Neural progenitor cell (in vitro differentiated cells): ENCODE measurements around the gene ADORA2A. TPM values are rescaled to one million over a fixed set of nuclear protein-coding genes. Genes with fewer than 3 reads are reported as not detected.

ENCODE experiments used
- DNase-seq: peaks from one replicate; pipeline ENCODE4 v3.0.0-alpha.2; 2016; ENCODE audit warnings: low spot score
- H2AFZ ChIP-seq: fragments of 200-600 bp; sonication (generic); replicated peaks from 2 replicates; pipeline ENCODE4 v1.6.1; 2016; ENCODE audit warnings: antibody characterized with exemption
- H3F3A ChIP-seq: fragments of 200-600 bp; sonication (generic); 2 replicates; pipeline ENCODE4 v1.6.1; 2016; ENCODE audit warnings: antibody characterized with exemption, low read depth
- H3K27ac ChIP-seq: fragments of 200-600 bp; sonication (generic); 2 replicates; pipeline ENCODE4 v1.5.1; 2016; ENCODE audit warnings: mild to moderate bottlenecking
- H3K27me3 ChIP-seq: fragments of 200-600 bp; sonication (generic); 2 replicates; pipeline ENCODE4 v1.6.1; 2016; ENCODE audit warnings: mild to moderate bottlenecking, moderate library complexity
- H3K36me3 ChIP-seq: fragments of 200-600 bp; sonication (generic); 2 replicates; pipeline ENCODE4 v1.5.1; 2016
- H3K4me1 ChIP-seq: fragments of 200-600 bp; sonication (generic); 2 replicates; pipeline ENCODE4 v1.6.1; 2016; ENCODE audit warnings: mixed run types
- H3K4me2 ChIP-seq: fragments of 200-600 bp; sonication (generic); 2 replicates; pipeline ENCODE4 v1.6.1; 2016
- H3K4me3 ChIP-seq: fragments of 200-600 bp; sonication (generic); 2 replicates; pipeline ENCODE4 v1.5.1; 2016
- H3K79me2 ChIP-seq: fragments of 200-600 bp; sonication (generic); 2 replicates; pipeline ENCODE4 v1.6.1; 2016; ENCODE audit warnings: low read depth
- H3K9ac ChIP-seq: fragments of 200-600 bp; sonication (generic); 2 replicates; pipeline ENCODE4 v1.6.1; 2016
- H3K9me3 ChIP-seq: fragments of 200-600 bp; sonication (generic); 2 replicates; pipeline ENCODE4 v1.5.1; 2016; ENCODE audit warnings: low read depth
- H4K20me1 ChIP-seq: fragments of 200-600 bp; sonication (generic); 2 replicates; pipeline ENCODE4 v1.6.1; 2016; ENCODE audit warnings: low read depth
- H3K27ac Mint-ChIP-seq: 3 replicates; pipeline ENCODE4 v1.8.0; 2021; ENCODE audit warnings: mixed read lengths
- H3K27me3 Mint-ChIP-seq: 2 replicates; pipeline ENCODE4 v1.8.0; 2022; ENCODE audit warnings: low read depth, mild to moderate bottlenecking, inconsistent platforms, moderate library complexity, mixed read lengths; ENCODE audit not compliant: insufficient read depth
- H3K36me3 Mint-ChIP-seq: 3 replicates; pipeline ENCODE4 v1.8.0; 2021; ENCODE audit warnings: mixed read lengths
- H3K4me1 Mint-ChIP-seq: 3 replicates; pipeline ENCODE4 v1.8.0; 2021; ENCODE audit warnings: mixed read lengths
- H3K4me3 Mint-ChIP-seq: 3 replicates; pipeline ENCODE4 v1.8.0; 2021; ENCODE audit warnings: mild to moderate bottlenecking, moderate library complexity, mixed read lengths
- H3K9me3 Mint-ChIP-seq: 3 replicates; pipeline ENCODE4 v1.8.0; 2020; ENCODE audit warnings: mixed read lengths
- EZH2 ChIP-seq: fragments of 200-600 bp; sonication (generic); IDR thresholded peaks from 2 replicates; pipeline ENCODE4 v1.6.1; 2017; ENCODE audit warnings: antibody characterized with exemption, mild to moderate bottlenecking, moderate library complexity
- EZH2phosphoT487 ChIP-seq: fragments of 200-600 bp; sonication (generic); IDR thresholded peaks from 2 replicates; pipeline ENCODE4 v1.6.1; 2017; ENCODE audit warnings: antibody characterized with exemption
- total RNA-seq: library from RNA; depleted of rRNA; stranded (reverse); fragments of >200 nt; gene quantifications from 2 replicates; pipeline ENCODE4 v1.2.3, GENCODE V29; 2015; ENCODE audit warnings: low replicate concordance
- TF ChIP-seq, protein P1 (sequence below): fragments of 200-600 bp; sonication (generic); IDR thresholded peaks from 2 replicates; pipeline ENCODE4 v1.5.1; 2017; ENCODE audit warnings: antibody characterized with exemption, mild to moderate bottlenecking

The ADORA2A gene
- total RNA-seq, 1 donor from 2014 or later: 0.51 TPM

DNA sequence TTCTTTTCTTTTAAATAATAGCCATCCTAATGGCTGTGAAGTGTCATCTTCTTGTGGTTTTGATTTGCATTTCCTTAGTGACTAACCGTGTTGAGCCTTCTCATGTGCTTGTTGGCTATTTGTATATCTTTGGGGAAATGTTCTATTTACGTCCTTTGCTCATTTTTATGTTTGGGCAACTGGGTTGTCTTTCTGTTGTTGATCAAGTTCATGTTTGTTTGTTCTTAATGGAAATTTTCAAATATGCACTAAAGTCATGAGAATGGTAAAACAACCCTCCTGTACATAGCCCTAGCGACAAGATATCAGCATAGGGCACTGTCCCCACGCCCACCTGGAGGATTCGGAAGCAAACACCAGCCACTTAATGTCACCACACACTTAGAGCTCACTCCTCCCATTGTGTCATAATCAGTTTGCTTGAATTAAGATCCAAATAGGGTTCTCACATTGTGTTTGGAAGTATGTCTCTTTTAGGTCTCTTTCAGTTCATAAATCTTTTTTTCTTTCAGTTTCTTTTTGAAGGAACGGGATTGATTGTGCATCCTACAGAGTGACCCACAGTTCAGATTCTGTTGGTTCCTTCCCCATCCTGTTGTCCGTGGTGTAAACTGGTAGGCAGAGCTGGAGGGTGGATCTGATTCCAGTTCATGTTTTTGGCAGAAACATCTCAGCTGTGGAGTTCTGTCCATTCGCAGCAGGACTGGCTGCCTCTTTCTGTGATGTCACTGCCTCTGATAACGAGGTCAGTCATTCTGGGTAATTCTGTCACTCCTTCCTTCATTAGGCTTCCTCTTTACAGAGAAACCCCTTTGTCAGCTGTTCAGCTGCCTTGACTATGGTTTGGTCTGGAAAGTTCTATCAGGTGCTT, 26.4 kb upstream of the ADORA2A start:
- H3K4me2 ChIP-seq: no peak overlapping the region
- no peak overlapping the region for H3K27ac ChIP-seq

DNA sequence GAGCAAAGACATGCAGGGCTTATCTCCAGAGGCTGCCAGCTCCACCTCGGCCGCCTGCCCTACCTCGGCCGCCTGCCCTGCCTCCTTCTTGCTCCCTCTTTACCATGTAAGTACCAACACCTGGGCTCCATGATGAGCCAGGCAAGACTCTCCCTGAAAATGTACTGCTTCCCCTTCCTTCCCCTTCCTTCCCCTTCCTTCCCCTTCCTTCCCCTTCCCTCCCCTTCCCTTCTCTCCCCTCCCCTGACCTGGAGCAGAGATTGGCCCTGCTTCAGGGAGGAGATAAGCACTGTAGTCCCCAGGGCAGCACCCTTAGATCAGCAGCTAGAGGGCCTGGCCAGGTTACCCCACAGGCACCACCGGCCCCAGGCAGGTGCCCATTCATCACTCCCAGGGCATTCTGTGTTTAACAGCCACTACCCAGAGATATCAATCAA, 25.4 kb upstream of the ADORA2A start:
- TF ChIP-seq EZH2 (no peak), EZH2phosphoT487 (no peak)
- TF ChIP-seq, protein P1, sequence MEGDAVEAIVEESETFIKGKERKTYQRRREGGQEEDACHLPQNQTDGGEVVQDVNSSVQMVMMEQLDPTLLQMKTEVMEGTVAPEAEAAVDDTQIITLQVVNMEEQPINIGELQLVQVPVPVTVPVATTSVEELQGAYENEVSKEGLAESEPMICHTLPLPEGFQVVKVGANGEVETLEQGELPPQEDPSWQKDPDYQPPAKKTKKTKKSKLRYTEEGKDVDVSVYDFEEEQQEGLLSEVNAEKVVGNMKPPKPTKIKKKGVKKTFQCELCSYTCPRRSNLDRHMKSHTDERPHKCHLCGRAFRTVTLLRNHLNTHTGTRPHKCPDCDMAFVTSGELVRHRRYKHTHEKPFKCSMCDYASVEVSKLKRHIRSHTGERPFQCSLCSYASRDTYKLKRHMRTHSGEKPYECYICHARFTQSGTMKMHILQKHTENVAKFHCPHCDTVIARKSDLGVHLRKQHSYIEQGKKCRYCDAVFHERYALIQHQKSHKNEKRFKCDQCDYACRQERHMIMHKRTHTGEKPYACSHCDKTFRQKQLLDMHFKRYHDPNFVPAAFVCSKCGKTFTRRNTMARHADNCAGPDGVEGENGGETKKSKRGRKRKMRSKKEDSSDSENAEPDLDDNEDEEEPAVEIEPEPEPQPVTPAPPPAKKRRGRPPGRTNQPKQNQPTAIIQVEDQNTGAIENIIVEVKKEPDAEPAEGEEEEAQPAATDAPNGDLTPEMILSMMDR: no peak
- Histone ChIP-seq H3K9ac (no peak overlapping the region), H3K4me1 (no peaks in the 10 kb centered on the region), H3K27ac (no peak overlapping the region), H2AFZ (no peak overlapping the region), H4K20me1 (peaks cover 5% of the 10 kb centered on the region), H3K4me2 (no peak overlapping the region), H3F3A (no peaks in the 10 kb centered on the region), H3K36me3 (no peaks in the 10 kb centered on the region), H3K27me3 (no peaks in the 10 kb centered on the region), H3K79me2 (no peaks in the 10 kb centered on the region), H3K4me3 (no peak overlapping the region), H3K9me3 (no peaks in the 10 kb centered on the region)
- no peaks in the 10 kb centered on the region for H3K9me3 Mint-ChIP-seq
- DNase-seq: no peak
- peaks cover 35% of the 10 kb centered on the region for H3K36me3 Mint-ChIP-seq
- H3K27me3 Mint-ChIP-seq: peaks cover 3% of the 10 kb centered on the region
- H3K4me3 Mint-ChIP-seq: no peak overlapping the region
- peaks cover 6% of the 10 kb centered on the region for H3K4me1 Mint-ChIP-seq
- H3K27ac Mint-ChIP-seq: no peak overlapping the region

More for the DNA sequence above, 26.4 kb upstream of the ADORA2A start:
- Histone ChIP-seq H3K36me3 (no peaks in the 10 kb centered on the region), H3K27me3 (no peaks in the 10 kb centered on the region), H3F3A (no peaks in the 10 kb centered on the region), H3K9me3 (no peaks in the 10 kb centered on the region), H4K20me1 (peaks cover 3% of the 10 kb centered on the region), H3K79me2 (no peaks in the 10 kb centered on the region), H3K4me3 (no peak overlapping the region), H2AFZ (no peak overlapping the region), H3K9ac (no peak overlapping the region), H3K4me1 (no peaks in the 10 kb centered on the region)
- Mint-ChIP-seq H3K36me3 (peaks cover 37% of the 10 kb centered on the region), H3K9me3 (no peaks in the 10 kb centered on the region), H3K27ac (no peak overlapping the region), H3K4me3 (no peak overlapping the region), H3K4me1 (no peaks in the 10 kb centered on the region), H3K27me3 (peaks cover 3% of the 10 kb centered on the region)
- TF ChIP-seq EZH2 (no peak), EZH2phosphoT487 (no peak)
- TF ChIP-seq, protein P1: no peak
- no peak for DNase-seq

DNA sequence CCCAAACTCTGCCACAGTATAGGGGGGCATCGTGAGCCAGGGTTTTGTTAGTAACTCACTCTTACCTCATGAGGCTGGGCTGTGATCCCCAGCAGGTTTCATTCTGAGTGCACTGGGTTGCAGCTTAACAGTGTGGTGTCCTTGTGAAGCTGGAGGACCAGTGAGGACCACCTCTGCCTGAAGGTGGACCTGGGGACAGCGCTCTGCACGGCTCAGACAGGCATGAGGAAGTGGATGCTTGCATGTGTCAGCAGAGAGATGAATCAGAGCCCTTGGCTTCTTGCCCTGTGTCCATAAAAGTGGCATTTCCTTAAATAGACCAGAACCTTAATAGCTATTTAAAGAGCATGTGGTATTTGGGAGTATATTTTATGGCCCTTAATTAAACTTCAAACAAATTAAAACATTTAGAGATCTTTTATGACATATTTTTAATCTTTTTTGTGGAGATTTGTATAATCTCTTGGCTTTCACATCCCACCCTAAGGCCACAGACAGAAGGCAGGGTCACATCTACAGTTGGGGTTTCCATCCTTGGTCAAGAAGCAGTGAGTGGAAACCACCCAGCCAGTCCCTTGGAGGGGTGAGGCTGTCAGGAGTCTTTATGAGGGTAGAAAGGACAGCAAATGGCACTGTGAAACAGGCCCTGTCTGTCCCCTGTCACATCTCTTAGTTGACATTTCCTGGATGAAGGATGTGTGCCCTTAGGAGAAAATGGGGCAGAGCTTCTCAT, 24.8 kb upstream of the ADORA2A start:
- H3K9ac ChIP-seq: no peak overlapping the region
- Mint-ChIP-seq H3K36me3 (peaks cover 36% of the 10 kb centered on the region), H3K4me3 (no peak overlapping the region), H3K9me3 (no peaks in the 10 kb centered on the region), H3K27me3 (peaks cover 3% of the 10 kb centered on the region), H3K4me1 (peaks cover 9% of the 10 kb centered on the region), H3K27ac (no peak overlapping the region)
- H3K36me3 ChIP-seq: no peaks in the 10 kb centered on the region
- no peaks in the 10 kb centered on the region for H3K9me3 ChIP-seq
- no peaks in the 10 kb centered on the region for H3K79me2 ChIP-seq
- H3K27ac ChIP-seq: no peak overlapping the region
- TF ChIP-seq EZH2phosphoT487: no peak
- TF ChIP-seq, protein P1: no peak
- no peak for TF ChIP-seq EZH2
- peaks cover 10% of the 10 kb centered on the region for H4K20me1 ChIP-seq
- H3K4me1 ChIP-seq: no peaks in the 10 kb centered on the region
- no peak for DNase-seq
- H2AFZ ChIP-seq: no peak overlapping the region
- no peak overlapping the region for H3K4me3 ChIP-seq
- H3K27me3 ChIP-seq: no peaks in the 10 kb centered on the region
- H3F3A ChIP-seq: no peaks in the 10 kb centered on the region
- H3K4me2 ChIP-seq: no peak overlapping the region
